SH-SY5Y (cell line): ENCODE data around the gene CROCC.

ENCODE experiments used
- GATA2 ChIP-seq: IDR thresholded peaks from 2 replicates; pipeline ENCODE4 v1.6.1; 2011; ENCODE audit warnings: mild to moderate bottlenecking, low read depth, low read length
- GATA3 ChIP-seq: IDR thresholded peaks from 2 replicates; pipeline ENCODE4 v1.6.1; 2011; ENCODE audit warnings: low read depth, mild to moderate bottlenecking, low read length, moderate library complexity

The CROCC gene

GRCh38 chr1:16965486-16966067, 43.8 kb downstream of the CROCC start:
- TF ChIP-seq GATA3 (no peak), GATA2 (no peak)

GRCh38 chr1:16966282-16966681, 44.6 kb downstream of the CROCC start:
- no peak for TF ChIP-seq GATA2
- TF ChIP-seq GATA3: no peak

GRCh38 chr1:16967095-16967575, 45.4 kb downstream of the CROCC start:
- TF ChIP-seq GATA3: no peak
- TF ChIP-seq GATA2: no peak

GRCh38 chr1:16967962-16968361, 46.2 kb downstream of the CROCC start:
- no peak for TF ChIP-seq GATA2
- TF ChIP-seq GATA3: no peak

GRCh38 chr1:16968372-16968771, 46.6 kb downstream of the CROCC start:
- TF ChIP-seq GATA3 (no peak), GATA2 (no peak)

GRCh38 chr1:16969057-16969611, 47.4 kb downstream of the CROCC start:
- TF ChIP-seq GATA3 (no peak), GATA2 (no peak)

- TF ChIP-seq GATA3 (no peak), GATA2 (no peak)
These were observed 47.9 kb downstream of the CROCC start for GRCh38 chr1:16969651-16970050.

- TF ChIP-seq GATA3: no peak
These were observed 48.6 kb downstream of the CROCC start for GRCh38 chr1:16970132-16970910.

- TF ChIP-seq GATA3 (no peak), GATA2 (no peak)
These were observed 49.8 kb downstream of the CROCC start for GRCh38 chr1:16971341-16972188.

- no peak for TF ChIP-seq GATA3
- TF ChIP-seq GATA2: no peak
These were observed 50.6 kb downstream of the CROCC start for GRCh38 chr1:16972189-16972895.

- no peak for TF ChIP-seq GATA2
- TF ChIP-seq GATA3: no peak
These were observed 51.5 kb downstream of the CROCC start for GRCh38 chr1:16973215-16973614.

GRCh38 chr1:16975211-16975610, 53.5 kb downstream of the CROCC start:
- TF ChIP-seq GATA3 (no peak), GATA2 (no peak)

- TF ChIP-seq GATA2: no peak
- no peak for TF ChIP-seq GATA3
These were observed 54.1 kb downstream of the CROCC start for GRCh38 chr1:16975838-16976237.

GRCh38 chr1:16976966-16977365, 55.2 kb downstream of the CROCC start:
- TF ChIP-seq GATA3 (no peak), GATA2 (no peak)

GRCh38 chr1:16977377-16977776, 55.6 kb downstream of the CROCC start:
- TF ChIP-seq GATA3 (no peak), GATA2 (no peak)
